MM.1S (cell line): ENCODE data around the gene CNOT10.

Experiments used
- CTCF ChIP-seq: fragments of 300-600 bp; sonication (generic); IDR thresholded peaks from 2 replicates; pipeline ENCODE4 v1.5.1; 2016; ENCODE audit warnings: antibody characterized with exemption, low read length, mixed read lengths
- EZH2 ChIP-seq: fragments of 300-600 bp; sonication (generic); optimal IDR thresholded peaks from 2 replicates; pipeline ENCODE3; 2017; ENCODE audit warnings: low read depth, mild to moderate bottlenecking, antibody characterized with exemption, low read length, mixed read lengths
- EZH2phosphoT487 ChIP-seq: fragments of 300-600 bp; sonication (generic); IDR thresholded peaks from 2 replicates; pipeline ENCODE4 v1.6.1; 2018; ENCODE audit warnings: antibody characterized with exemption, low read length

GRCh38 chr3:32751377-32751776, 66.4 kb downstream of the CNOT10 start:
- TF ChIP-seq CTCF (no peak), EZH2 (no peak), EZH2phosphoT487 (no peak)
